HG03045 (cell line): ENCODE data around the gene FIBCD1.
"Not testable (repeated sequence)": the region's sequence is repeated elsewhere in the genome, so short reads cannot be mapped to it uniquely, and the experiment has no call there.

ENCODE experiments used
- ATAC-seq: cut with Tn5 transposase; IDR thresholded peaks from one replicate; pipeline ENCODE4 v1.9.1; 2021; ENCODE audit warnings: mild to moderate bottlenecking, moderate library complexity; ENCODE audit not compliant: unreplicated experiment

The FIBCD1 gene

GRCh38 chr9:130974697-130975096, 35.6 kb upstream of the FIBCD1 start:
- ATAC-seq: no peak

GRCh38 chr9:130973686-130974281, 34.7 kb upstream of the FIBCD1 start:
- no peak for ATAC-seq

DNA sequence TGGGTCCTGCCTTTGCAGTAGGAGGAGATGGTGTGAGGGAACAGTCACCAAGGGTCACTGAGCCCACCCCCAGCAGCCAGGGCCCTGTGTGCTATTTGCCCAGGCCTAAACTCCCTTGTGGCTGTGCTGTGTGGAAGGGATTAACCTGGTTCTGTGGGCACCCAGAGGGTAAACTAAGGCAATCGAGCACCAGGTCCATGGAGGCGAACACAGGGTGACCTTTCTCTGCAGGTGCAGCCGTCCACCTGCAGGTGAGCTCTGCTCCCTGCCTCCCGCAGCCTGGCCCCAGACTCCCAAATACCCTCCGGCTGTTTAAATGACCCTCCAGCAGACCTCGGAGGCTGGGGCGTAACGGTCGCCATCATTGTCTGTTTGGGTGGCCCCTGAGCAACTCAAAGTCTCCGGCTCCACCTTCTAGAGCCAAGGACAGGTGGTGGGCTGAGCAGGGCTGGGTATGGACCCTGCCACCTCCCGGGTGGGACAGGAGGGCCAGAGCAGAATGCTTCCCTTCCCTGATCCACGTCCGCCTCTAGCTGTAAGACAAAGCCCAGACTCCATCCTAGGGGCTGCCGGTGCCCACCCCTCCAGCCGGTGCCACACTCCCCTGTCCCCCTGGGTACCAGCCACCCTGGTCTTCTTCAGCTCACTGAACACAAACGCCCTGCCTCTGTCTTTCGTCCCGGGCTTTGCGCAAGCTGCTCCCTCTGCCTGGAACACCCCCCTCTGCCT, 34.1 kb upstream of the FIBCD1 start:
- ATAC-seq: no peak

DNA sequence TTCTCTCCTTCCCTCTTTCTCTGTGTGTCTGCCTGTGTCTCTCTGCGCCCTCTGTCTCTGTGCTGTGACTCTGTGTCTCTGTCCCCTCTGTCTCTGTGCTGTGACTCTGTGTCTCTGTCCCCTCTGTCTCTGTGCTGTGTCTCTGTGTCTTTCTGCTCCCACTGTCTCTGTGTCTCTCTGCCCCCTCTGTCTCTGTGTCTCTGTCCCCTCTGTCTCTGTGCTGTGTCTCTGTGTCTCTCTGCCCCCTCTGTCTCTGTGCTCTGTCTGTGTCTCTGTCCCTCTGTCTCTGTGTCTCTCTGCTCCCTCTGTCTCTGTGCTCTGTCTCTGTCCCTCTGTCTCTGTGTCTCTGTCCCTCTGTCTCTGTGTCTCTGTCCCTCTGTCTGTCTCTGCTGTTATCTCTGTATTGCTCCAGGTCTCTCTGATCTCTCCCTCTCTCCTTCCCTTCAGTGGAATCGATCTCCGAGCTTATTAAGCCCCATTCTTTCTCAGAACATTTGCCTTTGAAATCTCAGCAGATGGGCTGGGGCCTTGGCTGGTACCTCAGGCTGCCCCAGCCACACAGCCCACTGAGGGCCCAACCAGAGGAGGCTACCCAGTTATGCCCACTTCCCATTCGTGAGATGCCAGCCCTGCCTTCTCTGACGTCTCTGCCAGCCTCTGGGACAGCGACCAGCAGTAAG, 33.4 kb upstream of the FIBCD1 start:
- ATAC-seq: no peak

DNA sequence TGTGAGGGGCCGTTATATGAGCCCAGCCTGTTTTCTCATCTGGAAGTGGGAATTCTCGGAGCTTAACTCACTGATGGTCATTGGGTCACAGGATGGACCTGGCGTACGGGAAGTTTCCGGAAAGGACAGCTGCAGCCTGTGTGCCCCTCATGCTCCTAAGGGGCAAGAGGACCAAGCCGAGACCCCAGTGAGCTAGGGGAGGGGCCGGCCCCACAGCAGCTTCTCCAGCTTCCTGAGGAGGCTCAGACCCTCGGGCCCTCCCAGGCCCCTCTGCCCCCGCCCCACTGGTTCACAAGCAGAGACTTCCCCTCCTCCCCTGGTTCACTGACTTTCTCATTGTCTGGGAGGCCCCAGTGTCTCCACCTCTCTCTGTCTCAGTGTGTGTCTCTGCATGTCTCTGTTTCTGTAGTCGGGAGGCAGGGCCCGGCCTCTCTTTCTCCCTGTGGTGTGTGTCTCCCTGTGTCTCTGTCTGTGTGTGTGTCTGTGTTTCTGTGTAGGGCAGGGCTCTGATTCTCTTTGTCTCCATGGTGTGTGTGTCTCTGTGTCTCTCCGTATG, 32.3 kb upstream of the FIBCD1 start:
- no peak for ATAC-seq

DNA sequence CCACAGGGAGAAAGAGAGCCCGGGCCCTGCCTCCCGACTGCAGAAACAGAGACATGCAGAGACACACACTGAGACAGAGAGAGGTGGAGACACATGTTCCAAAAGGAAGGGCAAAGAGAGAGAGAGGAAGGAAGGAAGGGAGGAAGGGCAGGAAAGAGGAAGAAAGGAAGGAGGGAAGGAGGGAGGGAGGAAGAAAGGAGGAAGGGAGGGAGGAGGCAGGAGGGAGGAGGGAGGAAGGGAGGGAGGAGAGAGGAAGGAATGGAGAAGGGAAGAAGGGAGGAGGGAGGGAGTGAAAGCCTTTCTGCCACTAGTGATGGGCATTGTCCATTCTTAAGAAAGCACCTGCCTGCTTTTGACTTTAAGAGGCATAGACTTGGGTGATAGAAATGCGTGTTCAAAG, 31.8 kb upstream of the FIBCD1 start:
- no peak for ATAC-seq

DNA sequence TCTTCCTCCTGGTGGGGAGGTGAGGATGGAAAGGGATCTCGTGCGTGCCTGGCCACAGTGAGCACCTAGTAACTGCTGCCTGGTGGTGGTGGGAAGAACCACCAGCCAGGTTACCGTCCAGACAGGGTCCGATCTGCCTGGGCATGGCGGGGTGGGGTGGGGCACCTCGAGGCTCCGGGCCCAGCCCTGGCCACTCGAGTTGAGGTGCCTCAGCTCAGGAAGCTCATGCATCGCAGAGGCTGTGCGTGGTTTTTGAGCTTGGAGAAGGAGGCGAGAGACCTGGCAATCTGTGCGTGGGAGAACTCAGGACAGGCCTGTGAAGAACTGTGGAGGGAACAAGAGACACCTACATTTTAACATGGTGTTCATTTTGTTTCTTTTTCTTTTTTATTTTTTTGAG, 31.0 kb upstream of the FIBCD1 start:
- ATAC-seq: no peak

- ATAC-seq: no peak
Measured at GRCh38 chr9:130965680-130966079, 26.6 kb upstream of the FIBCD1 start.

GRCh38 chr9:130963916-130964315, 24.9 kb upstream of the FIBCD1 start:
- no peak for ATAC-seq

DNA sequence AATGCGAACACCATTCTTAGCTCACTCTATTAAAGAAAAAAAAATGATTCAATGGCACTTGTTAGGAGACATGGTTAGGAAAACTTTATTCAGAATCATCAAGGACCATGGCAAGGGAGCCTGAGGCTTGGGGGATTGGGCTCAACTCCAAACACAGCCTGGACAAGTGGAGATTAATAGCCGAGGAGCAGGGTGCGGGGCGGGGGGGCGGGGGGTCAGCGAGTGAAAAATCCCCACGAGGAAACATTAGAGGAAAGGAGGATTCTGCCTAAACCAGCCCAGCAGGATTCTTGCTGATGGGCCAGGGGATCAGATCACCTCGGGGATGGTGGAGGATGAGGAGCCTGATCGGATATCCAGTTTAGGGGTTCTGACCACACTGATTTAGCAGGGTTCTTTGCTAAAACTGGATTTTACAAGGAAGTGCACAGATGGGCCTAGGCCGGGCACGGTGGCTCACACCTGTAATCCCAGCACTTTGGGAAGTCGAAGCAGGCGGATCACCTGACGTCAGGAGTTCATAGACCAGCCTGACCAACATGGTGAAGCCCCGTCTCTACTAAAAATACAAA, 24.4 kb upstream of the FIBCD1 start:
- ATAC-seq: no peak

- ATAC-seq: no peak
Measured at GRCh38 chr9:130962418-130963316, 23.6 kb upstream of the FIBCD1 start.

- no peak for ATAC-seq
Measured at GRCh38 chr9:130961511-130962300, 22.7 kb upstream of the FIBCD1 start.

DNA sequence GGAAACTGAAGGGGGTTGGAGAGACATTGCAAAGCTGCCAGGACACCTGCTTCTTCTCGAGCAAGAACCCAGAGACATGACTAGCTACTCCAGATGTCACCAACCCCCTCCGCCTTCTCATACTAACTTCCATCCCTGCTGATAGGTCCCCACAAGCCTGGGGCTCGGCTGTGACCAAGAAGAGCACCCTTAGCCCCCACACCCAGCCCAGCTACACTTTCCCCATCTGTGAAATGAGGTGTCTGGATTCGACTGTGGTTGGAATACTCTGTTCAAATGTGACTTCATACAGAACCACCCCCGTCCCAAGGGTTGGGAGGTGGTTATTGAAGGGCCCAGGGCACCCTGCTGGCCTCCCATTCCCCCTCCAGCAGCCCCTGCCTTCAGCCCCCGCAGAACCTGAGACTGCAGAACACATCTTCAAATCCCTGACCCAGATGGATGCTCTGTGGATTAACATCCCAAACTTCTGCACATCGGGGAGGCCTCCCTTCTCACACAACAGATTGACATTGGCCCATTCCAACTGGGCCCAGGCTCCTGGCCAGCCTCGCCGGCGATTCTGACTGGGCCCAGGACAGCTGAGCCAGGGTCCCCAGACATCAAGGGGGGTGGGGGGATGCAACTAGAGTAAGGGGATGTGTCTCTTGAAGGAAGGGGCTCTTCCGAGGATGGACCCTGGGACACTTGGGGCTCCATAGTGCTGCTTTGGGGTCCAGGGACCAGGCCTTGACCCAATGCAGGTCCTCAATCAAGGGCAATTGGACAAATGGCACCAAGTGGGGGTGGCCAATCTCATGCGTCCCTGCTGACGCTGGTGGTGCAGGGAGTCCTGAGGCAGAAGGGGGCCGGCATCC, 21.7 kb upstream of the FIBCD1 start:
- ATAC-seq: no peak

GRCh38 chr9:130959809-130960334, 20.8 kb upstream of the FIBCD1 start:
- no peak for ATAC-seq

DNA sequence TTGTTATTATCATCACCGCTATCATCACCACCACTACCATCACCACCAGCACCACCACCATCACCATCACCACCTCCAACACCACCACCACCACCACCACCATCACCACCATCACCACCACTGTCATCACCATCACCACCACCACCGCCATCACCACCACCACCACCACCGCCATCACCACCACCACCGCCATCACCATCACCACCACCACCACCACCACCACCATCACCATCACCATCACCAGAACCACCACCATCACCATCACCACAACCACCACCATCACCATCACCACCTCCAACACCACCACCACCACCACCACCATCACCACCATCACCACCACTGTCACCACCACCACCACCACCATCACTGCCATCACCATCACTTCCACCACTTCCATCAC, 19.5 kb upstream of the FIBCD1 start:
- not testable (repeated sequence) for ATAC-seq

DNA sequence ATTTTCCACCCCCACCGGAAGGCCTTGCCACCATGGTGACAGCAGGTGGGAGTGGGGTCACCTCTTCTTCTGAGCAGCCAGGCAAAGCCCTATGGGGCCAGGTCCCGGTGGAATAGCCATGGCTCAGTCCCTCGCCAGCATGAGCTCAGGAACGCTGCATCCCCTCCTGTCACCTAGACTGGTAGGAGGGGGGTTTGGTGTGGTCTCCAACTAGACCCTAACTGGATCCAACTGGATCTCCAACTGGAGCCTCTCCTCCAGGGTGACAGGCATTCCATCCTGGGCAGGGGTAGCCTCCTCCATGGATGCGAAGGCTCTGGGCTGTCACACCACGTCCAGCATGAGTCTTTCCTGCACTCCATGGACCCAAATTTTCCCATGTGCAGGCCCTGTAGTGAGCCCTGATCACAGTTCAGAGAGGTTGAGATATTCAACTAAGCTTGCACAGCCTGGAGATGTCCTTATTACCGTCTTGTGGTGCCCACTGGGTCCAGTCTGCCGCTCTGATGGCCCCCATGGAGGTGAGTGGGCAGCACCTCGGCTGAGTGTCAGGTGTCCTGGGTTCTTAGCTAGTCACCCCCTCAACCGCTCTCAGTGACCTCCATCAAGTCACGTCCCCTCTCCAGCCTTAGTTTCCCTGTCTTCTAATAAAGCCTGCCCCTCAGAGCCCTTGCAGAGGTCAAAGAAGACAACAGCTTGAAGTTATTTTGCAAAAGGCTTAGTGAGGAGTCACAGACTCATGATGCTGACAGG, 18.6 kb upstream of the FIBCD1 start:
- ATAC-seq: no peak

GRCh38 chr9:130956636-130957450, 17.8 kb upstream of the FIBCD1 start:
- ATAC-seq: no peak
